Middle frontal gyrus (tissue), 1 donor: Measurements from ENCODE around the gene NAV1.

Experiments used
- DNase-seq: peaks from one replicate; pipeline ENCODE4 v3.0.0-alpha.2; 2015; ENCODE audit warnings: low spot score; ENCODE audit errors: extremely low spot score

NAV1 gene

DNA sequence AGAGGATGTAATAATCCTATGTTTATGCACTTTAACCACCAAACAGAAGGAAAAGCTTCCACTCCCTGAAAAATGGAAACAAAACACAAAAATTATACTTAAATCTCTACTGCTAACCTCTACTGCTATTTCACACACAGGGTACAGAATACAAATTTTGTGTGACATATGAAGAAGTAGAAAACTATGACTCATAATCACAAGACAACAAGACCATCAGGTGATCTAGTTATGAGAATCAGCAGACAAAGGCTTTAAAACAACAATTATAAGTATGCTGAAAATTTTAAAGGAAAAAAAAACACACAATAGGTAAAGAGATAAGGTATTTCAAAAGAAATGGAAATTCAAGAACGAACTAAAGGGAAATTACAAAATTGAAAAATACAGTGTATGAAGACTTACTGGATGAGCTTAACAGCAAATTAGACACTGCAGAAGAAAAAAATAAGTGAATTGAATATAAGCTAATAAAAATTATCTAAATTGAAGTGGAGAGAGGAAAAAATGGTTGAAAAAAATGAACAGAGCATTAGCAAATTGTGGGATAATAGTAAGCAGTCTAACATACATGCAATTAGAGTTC is 13.6 kb upstream of the NAV1 start:
- no peak for DNase-seq

DNA sequence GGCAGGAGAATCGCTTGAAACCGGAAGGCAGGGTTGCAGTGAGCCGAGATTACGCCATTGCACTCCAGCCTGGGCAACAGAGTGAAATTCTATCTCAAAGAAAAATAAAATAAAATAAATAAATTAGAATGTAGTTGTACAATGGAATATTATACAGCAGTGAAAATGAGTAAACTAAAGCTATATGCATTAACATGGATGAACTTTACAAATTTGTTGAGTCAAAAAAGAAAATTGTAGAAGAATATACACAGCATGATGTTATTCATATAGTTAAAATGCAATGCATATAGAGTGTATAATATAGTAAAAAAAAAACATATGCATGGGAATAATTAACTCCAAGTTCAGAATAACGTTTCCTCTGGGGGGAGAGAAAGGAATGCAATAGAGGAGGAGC is 11.0 kb upstream of the NAV1 start:
- no peak for DNase-seq

DNA sequence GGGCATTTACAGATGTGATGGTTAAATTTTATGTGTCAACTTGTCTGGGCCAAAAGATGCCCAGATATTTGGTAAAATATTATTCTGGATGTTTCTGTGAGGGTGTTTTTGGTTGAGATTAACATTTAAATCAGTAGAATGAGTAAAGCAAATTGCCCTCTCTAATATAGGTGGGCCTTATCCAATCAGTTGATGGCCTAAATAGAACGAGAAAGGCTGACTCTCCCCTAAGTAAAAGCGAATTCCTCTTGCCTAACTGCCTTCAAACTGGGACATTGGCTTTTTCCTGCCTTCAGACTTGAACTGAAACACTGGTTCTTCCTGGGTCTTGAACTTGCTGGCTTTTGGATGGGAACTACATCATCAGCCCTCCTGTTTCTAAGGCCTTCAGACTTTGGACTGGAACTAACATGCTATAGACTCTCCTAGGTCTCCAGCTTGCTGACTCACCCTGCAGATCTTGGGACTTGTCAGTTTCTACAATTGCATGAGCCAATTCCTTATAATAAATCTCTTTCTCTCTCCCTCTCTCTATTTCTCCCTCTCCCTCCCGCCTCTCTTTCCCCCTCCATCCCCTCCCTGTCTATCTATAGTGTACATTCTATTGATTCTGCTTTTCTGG is 10.2 kb upstream of the NAV1 start:
- no peak for DNase-seq

DNA sequence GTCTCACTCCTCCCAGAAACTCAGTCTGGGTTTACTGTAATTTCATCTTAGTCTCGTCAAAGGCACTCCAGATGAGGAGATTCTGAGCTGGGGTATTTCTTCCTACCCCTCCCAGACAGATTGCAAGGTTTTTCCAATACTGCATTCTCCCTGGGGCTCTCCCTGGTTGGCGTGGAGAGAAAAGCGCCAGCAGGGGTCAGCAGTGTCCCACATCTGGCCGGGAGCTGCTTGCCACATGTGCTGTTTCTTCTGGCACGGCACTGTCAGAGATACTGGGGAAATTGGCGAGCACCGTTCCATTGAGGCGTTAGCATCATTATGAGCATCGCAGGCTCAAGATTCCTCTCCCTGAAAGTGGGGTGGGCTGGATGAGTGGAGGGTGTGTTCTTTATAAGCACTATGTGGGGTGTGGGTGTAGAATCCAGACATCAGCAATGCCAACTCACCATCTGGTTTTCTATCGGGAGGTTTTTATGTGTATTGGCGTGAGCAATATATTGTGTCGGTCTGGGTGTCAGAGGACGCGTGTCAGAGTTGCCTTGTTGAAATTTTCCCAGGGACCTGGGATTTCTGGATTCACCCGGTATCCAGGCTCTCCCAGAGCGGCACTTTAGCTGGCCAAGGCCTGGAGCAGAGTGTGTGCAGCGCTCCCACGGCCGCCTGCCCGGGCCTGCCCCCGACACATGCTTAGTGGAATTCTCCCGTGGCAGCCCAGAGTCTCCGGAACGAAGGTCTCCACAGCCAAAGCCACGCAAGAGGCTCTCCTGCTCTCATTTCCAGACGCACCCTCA is 8.0 kb upstream of the NAV1 start:
- DNase-seq, result peak; percentile 86

DNA sequence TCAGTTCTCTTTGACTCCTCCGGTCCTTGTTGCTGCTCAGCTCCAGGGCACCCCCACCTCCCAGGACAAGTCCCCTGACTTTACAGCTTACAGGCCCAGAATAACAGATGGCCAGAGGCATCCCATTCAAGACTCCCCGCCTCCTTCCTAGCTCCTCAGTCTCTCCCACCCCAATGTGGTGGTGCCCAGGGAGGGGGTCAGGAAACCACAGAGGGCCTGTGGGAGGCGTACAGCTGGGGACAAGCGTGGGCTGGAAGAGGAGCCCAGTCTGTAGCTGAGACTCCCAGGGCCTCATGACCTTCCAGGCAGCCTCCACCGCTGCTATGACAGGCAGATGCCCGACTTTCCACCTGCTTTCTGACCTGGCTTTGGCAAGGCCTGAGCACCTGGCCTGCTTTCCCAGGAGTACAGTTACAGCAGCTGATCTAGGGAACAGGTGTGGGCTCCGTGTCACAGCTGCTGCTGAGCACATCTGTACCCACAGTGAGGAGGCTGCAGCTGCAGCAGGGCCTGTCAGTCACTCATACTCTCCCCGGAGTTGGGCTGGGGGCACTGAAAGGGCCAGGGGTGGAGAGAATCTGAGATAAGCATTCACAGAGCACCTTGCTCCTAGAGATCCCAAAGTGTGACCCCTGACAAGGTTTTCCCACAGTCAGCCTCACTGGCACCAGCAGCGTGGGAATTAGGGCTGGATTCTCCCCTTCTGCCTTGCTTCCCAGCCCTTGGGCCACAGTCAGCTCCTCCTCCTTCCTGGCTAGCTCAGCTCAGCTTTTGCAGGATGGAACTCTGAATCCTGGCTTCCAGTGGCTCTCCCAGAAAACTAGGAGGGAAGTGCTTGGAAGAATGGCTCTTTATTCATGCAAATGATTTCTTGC is 7.1 kb upstream of the NAV1 start:
- no peak for DNase-seq

DNA sequence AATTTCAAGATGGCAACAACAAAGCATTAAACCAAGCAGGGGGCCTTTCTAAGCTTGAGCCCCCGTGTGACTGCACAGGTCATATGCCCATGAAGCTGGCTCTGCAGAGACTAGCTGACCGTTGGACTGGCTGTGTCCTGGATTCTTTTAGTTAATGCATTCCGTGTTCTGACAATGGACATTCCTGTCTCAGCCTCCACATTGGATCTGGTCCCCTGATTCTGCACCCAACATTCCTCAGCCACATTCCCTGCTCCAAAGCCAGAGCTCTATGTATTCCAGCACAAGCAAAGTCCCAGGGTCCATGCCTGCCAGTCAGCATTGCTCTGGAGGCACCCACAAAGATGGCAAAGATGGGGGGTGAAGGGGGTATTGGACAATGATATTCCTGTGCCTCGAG is 5.1 kb upstream of the NAV1 start:
- DNase-seq, result no peak

DNA sequence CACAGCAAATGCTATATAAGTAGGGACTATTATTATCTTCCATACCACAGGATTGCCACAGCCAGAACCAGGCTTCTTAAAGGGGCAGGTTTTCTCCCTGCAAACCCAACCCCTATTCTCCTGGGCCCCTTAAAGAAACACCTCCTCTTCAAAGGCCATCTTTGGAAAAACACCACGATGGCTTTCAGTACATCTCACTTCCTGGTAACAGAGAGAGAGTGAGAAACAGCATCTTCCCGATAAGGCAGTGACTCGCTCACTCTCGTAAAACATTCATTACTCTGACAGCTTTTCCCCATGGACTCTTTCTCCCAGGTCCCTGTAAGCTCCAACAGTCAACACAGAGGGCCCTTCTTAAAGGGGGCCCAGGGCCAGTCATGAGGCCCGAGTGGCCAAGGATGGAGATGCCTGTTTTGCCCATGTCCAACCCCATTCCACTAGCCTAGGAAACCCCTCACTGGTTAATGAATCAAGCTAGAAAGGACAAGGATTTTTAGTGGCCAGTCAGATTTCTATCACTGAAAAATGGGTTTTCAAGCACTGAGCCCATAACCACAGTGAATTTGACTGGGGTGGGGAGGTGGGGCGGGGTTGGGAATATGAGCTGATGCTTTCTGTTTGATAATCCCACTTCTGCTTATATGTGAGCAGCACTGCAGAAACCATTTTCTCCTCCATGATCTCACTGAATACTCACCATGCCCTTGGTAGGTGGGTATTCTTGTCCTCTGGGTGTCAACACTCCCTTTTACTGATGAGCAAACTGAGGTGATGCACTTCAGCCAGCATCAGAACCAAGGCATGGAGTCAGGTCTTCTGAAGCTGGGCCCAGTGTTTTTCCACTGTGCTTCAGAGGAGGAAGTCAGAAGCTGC is 3.6 kb upstream of the NAV1 start:
- no peak for DNase-seq

DNA sequence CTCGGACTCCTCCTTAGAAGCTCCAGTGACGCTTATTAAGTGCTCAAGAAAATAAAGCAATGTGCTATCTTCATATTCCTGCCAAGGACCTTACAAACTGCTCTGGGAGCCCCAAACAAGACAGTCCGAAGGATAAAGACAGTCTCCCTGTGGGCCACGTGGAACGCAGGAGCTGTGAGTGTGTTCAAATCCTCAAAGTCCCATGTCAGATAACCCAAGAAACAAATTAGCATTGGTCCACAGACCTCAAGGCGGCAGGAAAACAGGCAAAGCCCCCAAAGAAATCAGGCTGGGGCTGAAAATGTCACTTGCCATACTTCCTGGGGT is 3.0 kb upstream of the NAV1 start:
- no peak for DNase-seq

DNA sequence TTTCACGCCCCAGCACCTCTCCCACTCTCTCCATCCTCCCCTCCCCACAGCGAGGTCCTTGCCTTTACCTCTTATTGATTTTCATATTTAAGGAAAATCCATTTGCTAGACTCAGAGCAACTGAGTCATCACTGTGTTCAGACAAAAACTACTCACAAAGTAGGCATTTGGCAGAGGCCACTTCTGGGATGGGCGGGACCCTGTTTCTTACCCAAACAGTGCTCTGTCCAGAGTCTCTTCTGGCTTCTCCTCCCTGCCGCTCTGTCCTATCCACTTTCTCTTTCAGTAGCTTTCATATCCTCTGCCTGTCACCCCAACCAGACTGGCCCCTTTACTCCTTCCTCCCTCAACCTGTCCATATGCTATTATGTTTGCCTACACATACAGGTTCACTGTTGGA is 2.4 kb upstream of the NAV1 start:
- no peak for DNase-seq

DNA sequence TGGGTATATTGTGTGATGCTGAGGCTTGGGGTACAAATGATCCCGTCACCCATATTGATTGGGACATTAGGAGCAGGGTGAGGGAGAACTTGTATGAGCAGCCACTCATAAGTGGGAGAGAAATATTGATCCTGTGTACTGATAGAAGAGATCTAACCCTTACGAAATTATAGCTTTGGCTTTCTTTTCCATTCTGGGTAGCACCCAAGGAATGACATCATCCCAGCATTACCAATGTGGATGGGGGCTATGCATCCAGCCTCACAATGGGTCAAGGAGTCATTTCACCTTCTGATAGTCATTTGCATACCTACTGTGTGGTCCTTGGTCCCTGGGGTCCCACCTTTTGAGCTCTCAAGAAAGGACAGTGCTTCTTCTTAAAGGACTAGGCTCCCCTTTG is 1.9 kb upstream of the NAV1 start:
- DNase-seq, result no peak

DNA sequence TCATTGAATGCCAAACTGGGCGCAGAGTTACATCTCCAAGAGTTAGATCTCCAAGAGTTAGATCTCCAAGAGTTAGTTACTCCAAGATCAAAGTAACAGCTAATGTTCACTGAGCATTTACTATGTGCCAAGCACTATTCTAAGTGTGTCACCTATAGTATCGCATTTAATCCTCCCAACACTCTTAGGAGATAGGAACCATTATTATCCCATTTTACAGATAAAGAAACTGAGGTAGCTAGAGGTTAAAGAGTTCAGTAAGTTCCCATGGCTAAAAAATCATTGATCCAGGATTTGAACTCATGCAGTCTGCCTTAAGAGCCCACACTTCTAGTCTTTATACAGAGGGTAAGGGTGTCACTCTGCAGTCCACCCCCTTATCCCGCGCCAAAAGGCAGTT is 1.5 kb upstream of the NAV1 start:
- no peak for DNase-seq

DNA sequence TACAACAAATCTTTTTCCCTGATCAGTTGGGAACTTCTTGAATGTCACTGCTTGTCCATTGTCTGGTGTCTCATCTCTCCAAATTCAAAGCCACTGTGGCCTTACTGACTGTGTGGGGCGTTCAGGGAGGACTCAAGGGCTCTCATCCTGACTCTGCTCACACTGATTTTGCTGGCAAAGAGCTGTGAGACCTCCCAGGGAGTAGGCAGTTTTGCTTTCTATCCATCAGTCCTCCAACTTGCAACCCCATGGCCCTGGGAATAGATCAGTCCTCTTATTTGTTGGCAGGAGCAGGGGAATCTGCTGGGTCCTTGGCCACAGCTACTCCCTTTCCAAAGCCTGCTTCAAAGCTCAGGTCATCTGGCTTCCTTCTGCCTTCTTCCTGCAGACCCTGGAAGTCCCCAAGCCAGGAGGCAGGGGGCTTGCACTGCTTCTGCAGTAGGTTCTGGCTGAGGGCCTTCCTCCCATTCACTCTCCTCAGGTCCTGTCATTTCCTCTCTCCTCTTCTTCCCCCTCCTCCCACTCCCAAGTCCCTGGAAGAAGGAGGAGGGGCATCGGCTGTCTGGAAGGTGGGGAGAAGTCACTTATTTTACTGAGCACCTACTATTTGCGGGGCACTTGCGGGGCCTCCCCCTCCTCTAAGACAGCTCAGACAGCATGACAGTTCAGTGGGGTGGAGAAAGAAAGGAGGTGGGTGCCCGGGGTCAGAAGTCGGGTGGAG is 876 bp upstream of the NAV1 start:
- DNase-seq, result no peak

DNA sequence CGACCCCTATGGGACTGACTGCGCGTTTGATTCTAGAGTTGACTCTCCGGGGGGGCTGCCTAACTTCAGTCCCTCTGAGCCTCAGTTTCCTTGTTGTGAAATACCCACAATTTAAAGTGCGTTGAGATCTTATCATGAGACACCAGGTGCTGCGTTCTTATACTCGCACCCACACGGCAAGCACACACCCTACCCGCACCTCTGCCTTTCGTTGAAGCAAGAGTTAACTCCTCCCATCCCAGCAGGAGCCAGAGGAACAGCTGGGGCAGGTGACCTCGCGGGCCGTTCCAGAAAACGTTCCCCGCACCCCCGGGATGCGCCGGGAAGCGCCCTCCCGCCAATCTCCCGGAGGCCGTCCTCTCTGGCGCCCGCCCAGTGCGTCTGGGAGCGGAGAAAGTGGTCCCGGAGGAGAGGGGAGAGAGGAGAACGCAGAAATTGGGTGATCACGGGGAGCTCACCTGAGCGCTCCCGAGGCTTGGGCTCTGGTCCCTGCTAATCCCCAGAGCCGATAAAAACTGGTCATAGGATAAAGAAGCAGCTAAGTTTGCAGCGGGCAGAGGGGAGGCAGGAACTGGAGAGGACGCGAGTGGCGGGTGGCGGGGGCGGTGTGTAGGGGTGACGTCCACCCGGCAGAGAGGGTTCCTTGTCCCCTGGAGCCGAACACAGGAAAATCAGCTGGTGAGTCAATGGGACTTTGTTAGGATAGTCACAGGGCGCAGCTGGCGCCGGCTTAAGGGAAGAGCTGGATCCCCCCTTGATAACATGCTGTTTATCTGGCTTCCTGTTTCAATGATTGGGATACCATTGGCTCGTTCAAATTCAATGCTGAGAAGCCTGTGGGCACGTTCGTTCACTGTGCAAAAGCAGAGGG is 869 bp downstream of the NAV1 start:
- peak; percentile 64 for DNase-seq

DNA sequence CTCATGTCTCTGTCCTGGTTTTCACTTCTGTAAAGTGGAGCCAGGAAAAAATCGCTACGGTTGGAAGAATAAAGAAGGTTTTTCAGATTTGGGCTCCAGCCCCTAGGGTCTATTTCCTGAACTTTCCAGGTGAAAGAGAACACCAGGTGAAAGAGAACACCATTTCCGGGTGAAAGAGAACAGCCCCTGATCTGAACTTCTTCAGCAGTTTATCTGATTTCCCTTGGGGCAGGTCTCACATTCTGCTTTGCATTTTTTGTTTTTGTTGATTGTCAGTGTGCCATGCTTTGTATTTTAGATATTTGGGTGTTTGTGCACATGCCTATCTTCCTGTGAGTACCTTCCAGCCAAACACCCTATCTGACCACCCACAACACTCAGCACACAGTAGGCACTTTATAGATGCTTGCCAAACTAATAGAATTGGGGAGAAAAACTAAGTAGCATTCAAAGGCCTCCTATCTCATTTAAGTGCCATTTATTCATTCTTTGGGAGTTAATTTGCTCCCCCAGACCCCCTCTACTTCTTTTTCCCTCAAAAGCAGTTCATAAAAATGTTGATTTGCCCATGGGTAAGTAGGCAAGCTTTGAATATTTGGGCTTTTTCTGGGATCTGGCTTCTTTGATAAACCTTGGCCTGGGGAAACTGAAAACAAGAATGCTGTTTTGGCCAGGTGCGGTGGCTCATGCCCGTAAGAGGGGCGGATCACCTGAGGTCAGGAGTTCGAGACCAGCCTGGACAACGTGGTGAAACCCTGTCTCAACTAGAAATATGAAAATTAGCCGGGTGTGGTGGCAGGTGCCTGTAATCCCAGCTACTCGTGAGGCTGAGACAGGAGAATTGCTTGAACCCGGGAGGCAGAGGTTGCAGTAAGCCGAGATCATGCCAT is 2.2 kb downstream of the NAV1 start:
- DNase-seq, result no peak

DNA sequence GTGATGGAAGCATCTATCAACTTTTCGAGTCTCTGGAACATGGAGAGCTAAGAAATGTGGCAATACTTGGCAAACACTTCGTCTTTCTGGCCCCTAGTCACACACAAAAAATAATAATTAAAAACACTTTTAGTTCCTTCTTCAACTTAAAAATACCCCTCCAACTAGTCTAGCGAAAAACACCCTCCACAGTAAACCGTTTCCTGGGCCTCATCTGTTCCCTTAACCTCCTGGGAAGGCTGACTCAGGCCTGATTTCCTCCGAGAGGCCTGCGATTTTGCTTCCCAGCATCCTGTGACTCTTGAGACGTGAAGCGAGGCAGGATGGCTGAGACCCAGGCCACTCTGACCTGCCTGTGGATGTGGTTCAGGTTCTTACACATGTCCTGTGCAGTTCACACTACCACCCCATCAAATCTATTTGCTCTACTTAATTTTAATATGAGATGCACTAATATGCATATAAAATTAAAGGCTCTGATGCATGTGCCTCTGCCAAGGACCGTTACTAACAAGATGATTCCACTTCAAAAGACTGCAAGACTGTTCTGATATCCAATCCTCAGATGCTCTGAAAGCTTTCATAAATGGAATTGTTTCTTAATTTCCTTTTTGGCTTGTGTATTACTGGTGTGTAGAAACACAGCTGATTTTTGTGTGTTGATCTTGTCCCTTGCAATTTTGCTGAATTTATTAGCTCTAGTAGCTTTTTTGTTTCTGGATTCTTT is 3.5 kb downstream of the NAV1 start:
- DNase-seq, result no peak

DNA sequence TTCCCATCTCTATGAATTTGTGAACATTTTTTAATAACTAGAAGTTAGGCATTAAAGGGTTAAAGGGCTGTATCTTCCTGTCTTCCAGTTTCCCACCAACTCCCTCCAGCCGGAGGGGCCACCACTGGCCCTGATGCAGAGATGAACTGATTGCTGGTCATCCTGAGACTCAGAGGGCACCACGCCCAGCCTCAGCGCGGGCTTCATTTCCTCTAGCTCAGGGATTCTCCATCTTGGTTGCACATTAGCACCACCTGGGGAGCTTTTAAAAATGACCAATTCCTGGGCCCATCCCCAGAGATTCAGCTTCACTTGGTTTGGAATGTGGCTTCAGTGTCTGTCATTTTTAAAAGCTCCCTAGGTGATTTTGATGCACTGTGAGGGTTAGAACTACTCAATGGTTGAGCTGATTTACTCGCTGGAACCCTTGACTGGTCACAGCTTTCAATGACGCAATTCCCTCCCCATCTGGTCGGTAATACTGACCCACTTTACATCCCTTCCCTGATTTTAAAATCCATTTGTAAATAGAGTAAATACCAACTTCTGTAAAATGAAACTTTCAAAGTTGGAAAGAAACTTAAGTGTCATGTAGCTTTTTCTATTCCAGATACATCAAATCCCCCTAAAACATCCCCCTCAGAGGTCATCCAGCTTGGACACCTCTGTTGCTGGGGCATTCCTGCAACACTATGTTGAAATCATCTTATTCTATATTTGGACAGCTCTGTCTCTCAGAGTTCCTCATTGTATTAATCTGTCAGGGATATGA is 5.1 kb downstream of the NAV1 start:
- DNase-seq, result no peak

DNA sequence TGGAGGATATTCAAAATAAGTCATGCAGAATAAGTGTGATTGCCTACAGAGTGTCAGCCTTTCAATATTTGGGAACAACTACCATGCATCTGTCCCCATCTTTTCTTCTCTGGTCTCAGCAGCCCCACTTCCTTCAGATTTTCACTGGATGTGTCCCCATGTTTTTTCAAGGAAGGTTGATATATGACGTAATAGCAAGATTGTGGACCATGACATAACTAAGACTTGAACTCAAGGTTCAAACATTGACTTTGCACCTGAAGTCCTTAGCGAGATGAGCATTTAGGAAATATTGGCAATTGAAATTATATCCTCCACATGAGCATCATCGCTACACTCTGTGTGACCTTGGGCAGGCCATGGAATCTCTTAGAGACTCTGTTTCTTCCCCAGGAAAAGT is 5.8 kb downstream of the NAV1 start:
- DNase-seq, result no peak
